Hepatocyte (in vitro differentiated cells): ENCODE data around the gene ARSA.

Experiments
- CTCF ChIP-seq: fragments of 200-600 bp; sonication (generic); IDR thresholded peaks from 2 replicates; pipeline ENCODE4 v1.5.1; 2016; ENCODE audit warnings: antibody characterized with exemption, mild to moderate bottlenecking; ENCODE audit not compliant: poor library complexity
- EZH2 ChIP-seq: fragments of 200-600 bp; sonication (generic); IDR thresholded peaks from 2 replicates; pipeline ENCODE4 v1.6.1; 2016; ENCODE audit warnings: antibody characterized with exemption, mild to moderate bottlenecking, borderline replicate concordance

DNA sequence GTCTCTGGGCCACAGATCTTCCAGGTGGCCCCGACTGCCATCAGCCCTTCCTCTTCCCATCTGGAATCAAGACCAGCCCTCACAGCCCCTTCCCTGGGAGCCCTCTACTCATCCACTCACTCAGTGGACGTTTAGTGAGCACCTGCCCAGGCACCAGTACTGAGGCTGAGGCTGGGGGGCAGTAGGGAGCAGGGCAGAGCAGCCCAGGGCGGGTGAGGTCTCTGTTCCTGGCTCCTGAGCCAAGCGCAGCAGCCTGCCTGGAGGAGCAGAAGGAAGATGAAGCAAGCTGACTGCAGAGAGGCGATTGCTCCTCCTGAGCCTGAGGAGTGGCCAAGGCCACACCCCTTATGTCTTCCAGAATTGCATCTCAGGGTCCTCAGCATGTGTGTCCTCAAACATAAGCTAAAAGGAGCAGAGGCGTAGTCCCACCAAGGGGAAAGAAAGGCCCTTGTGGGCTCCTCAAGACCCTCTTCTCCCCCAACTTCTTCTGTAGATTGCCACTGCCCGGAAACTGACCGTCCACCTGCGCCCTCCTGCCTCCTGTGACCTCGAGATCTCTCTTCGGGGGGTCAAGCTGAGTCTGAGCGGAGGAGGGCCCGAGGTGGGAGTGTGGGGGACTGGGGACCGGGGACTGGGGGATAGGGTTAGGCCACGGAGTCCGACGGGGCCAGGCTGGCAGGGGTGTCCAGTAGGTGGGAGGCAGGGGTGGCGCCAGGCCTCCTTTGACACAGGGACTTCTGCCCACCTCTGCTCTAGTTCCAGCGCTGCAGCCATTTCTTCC, 21.6 kb downstream of the ARSA start:
- TF ChIP-seq EZH2 (no peak), CTCF (no peak)
